SU-DHL-6 (cell line): Measurements from ENCODE around the gene KPNA4.
A peak's percentile ranks its signal among the peaks of the same experiment; 100 is the strongest.

Experiments
- H2AFZ ChIP-seq: fragments of 200-600 bp; sonication (generic); 2 replicates; pipeline ENCODE4 v1.6.1; 2014; ENCODE audit warnings: low read depth, mild to moderate bottlenecking, moderate library complexity, mixed read lengths, antibody characterized with exemption, low read length; ENCODE audit not compliant: severe bottlenecking
- H3F3A ChIP-seq: fragments of 200-600 bp; shearing (Covaris generic); 2 replicates; pipeline ENCODE4 v1.6.0; 2016; ENCODE audit warnings: antibody characterized with exemption, mild to moderate bottlenecking; ENCODE audit not compliant: insufficient read depth
- H3K27ac ChIP-seq: fragments of 200-600 bp; sonication (generic); 2 replicates; pipeline ENCODE4 v1.5.1; 2016; ENCODE audit warnings: low read depth, mild to moderate bottlenecking, low read length, moderate library complexity, mixed read lengths
- H3K27me3 ChIP-seq: fragments of 200-600 bp; sonication (generic), shearing (Covaris generic); 2 replicates; pipeline ENCODE4 v1.6.0; 2014; ENCODE audit warnings: mild to moderate bottlenecking, low read length
- H3K36me3 ChIP-seq: fragments of 200-600 bp; sonication (generic); 2 replicates; pipeline ENCODE4 v1.6.1; 2014; ENCODE audit warnings: mild to moderate bottlenecking, low read length, mixed read lengths
- H3K4me2 ChIP-seq: fragments of 300-600, 200-600 bp; shearing (Covaris generic), sonication (generic); 2 replicates; pipeline ENCODE4 v1.6.0; 2014; ENCODE audit warnings: low read length, low read depth, mild to moderate bottlenecking; ENCODE audit not compliant: poor library complexity, severe bottlenecking
- H3K4me3 ChIP-seq: fragments of 200-600 bp; sonication (generic); 2 replicates; pipeline ENCODE4 v1.5.1; 2014; ENCODE audit warnings: antibody characterized with exemption, low read length, mild to moderate bottlenecking, mixed read lengths; ENCODE audit not compliant: insufficient read depth, poor library complexity, severe bottlenecking
- H3K79me2 ChIP-seq: fragments of 200-600 bp; sonication (generic); 2 replicates; pipeline ENCODE4 v1.6.1; 2014; ENCODE audit warnings: mild to moderate bottlenecking, low read length, moderate library complexity; ENCODE audit not compliant: insufficient read depth
- H3K9ac ChIP-seq: fragments of 200-600 bp; sonication (generic); 2 replicates; pipeline ENCODE4 v1.7.0; 2014; ENCODE audit warnings: mild to moderate bottlenecking, low read length
- H3K9me2 ChIP-seq: fragments of 200-600 bp; sonication (generic); replicated peaks from 2 replicates; pipeline ENCODE4 v1.6.1; 2014; ENCODE audit warnings: low read length; ENCODE audit not compliant: insufficient read depth
- H3K9me3 ChIP-seq: fragments of 200-600 bp; sonication (generic); 2 replicates; pipeline ENCODE4 v1.6.1; 2014; ENCODE audit warnings: low read length, mixed read lengths; ENCODE audit not compliant: insufficient read depth
- H4K20me1 ChIP-seq: fragments of 200-600 bp; sonication (generic); 2 replicates; pipeline ENCODE4 v1.6.1; 2014; ENCODE audit warnings: low read depth, mild to moderate bottlenecking, antibody characterized with exemption, low read length, moderate library complexity, mixed read lengths
- CTCF ChIP-seq: fragments of 200-600 bp; sonication (generic); IDR thresholded peaks from one replicate; pipeline ENCODE4 v1.5.1; 2017; ENCODE audit warnings: antibody characterized with exemption, mild to moderate bottlenecking, low read length, moderate library complexity; ENCODE audit not compliant: insufficient read depth, poor library complexity, severe bottlenecking
- EZH2phosphoT487 ChIP-seq: fragments of 200-600 bp; sonication (generic), shearing (Covaris generic); conservative IDR thresholded peaks from 2 replicates; pipeline ENCODE4 v1.6.1; 2018; ENCODE audit warnings: mild to moderate bottlenecking, antibody characterized with exemption, low read length, moderate library complexity, mixed read lengths

Gene KPNA4

GRCh38 chr3:160451602-160452001 is 113.8 kb downstream of the KPNA4 start:
- no peak overlapping the region for H3K9ac ChIP-seq

GRCh38 chr3:160450846-160451245 is 114.5 kb downstream of the KPNA4 start:
- Histone ChIP-seq H3K4me2 (peak overlapping the region; percentile 62), H3K27ac (no peak overlapping the region)

More at GRCh38 chr3:160451602-160452001, 113.8 kb downstream of the KPNA4 start:
- H3K9me2 ChIP-seq = no peaks in the 10 kb centered on the region
- H3K27ac ChIP-seq = no peak overlapping the region
- H3K4me2 ChIP-seq = no peak overlapping the region
- H3K27me3 ChIP-seq = no peaks in the 10 kb centered on the region
- no peak overlapping the region for H2AFZ ChIP-seq
- H3K9me3 ChIP-seq = no peaks in the 10 kb centered on the region
- peaks cover 9% of the 10 kb centered on the region; the same call in 1 of the 2 replicates for H3F3A ChIP-seq
- TF ChIP-seq CTCF (no peak), EZH2phosphoT487 (no peak)
- H4K20me1 ChIP-seq = no peaks in the 10 kb centered on the region
- peaks cover 20% of the 10 kb centered on the region for H3K36me3 ChIP-seq
- H3K4me3 ChIP-seq = no peak overlapping the region
- peaks cover 29% of the 10 kb centered on the region for H3K79me2 ChIP-seq

GRCh38 chr3:160449636-160450598 is 115.5 kb downstream of the KPNA4 start, which contains the start of gene TRIM59:
TSS of gene TRIM59 (minus strand) at chr3:160449786. CDS start at chr3:160439183, 10,603 bp downstream.
- H3K27me3 ChIP-seq = no peaks in the 10 kb centered on the region
- H2AFZ ChIP-seq = peak within 1 kb of the TSS; percentile 73
- peaks cover 9% of the 10 kb centered on the region; the same call in 1 of the 2 replicates for H3F3A ChIP-seq
- peaks cover 46% of the 10 kb centered on the region for H3K79me2 ChIP-seq
- peak within 1 kb of the TSS; percentile 98 for H3K9ac ChIP-seq
- H3K36me3 ChIP-seq = peaks cover 30% of the 10 kb centered on the region
- peak within 1 kb of the TSS; percentile 90 for H3K27ac ChIP-seq
- H3K4me2 ChIP-seq = peak within 1 kb of the TSS; percentile 100
- no peaks in the 10 kb centered on the region for H3K9me2 ChIP-seq
- no peaks in the 10 kb centered on the region for H3K9me3 ChIP-seq
- peak within 1 kb of the TSS; percentile 96 for H3K4me3 ChIP-seq
- TF ChIP-seq CTCF = no peak
- TF ChIP-seq EZH2phosphoT487 = no peak
- H4K20me1 ChIP-seq = no peaks in the 10 kb centered on the region

More at GRCh38 chr3:160450846-160451245, 114.5 kb downstream of the KPNA4 start:
- no peak overlapping the region for H2AFZ ChIP-seq
- peaks cover 27% of the 10 kb centered on the region for H3K36me3 ChIP-seq
- peak overlapping the region; percentile 51 for H3K4me3 ChIP-seq
- peaks cover 36% of the 10 kb centered on the region for H3K79me2 ChIP-seq
- peaks cover 9% of the 10 kb centered on the region; the same call in 1 of the 2 replicates for H3F3A ChIP-seq
- peak overlapping the region; percentile 98 for H3K9ac ChIP-seq
- H4K20me1 ChIP-seq = no peaks in the 10 kb centered on the region
- no peak for TF ChIP-seq CTCF
- no peak for TF ChIP-seq EZH2phosphoT487
- H3K9me3 ChIP-seq = no peaks in the 10 kb centered on the region
- no peaks in the 10 kb centered on the region for H3K27me3 ChIP-seq
- H3K9me2 ChIP-seq = no peaks in the 10 kb centered on the region
